Keratinocyte (primary cell): ENCODE results near the gene MYADML2. TPM values are rescaled to one million over a fixed set of nuclear protein-coding genes. Genes with fewer than 3 reads are reported as not detected.

Experiments used
- DNase-seq: peaks from one replicate; pipeline ENCODE4 v3.0.0-alpha.2; 2011; ENCODE audit warnings: low read depth, missing footprints, low spot score
- FAIRE-seq: peaks from 2 replicates; lab custom pipeline; 2011; peaks lifted over from hg19 to GRCh38; lab: Jason Lieb, UNC
- H2AFZ ChIP-seq: 2 replicates; pipeline ENCODE4 v1.6.0; 2012; ENCODE audit warnings: low read length, control low read depth, inconsistent platforms; ENCODE audit not compliant: control insufficient read depth
- H3K27ac ChIP-seq: 2 replicates; pipeline ENCODE4 v1.5.1; 2011; ENCODE audit warnings: low read length; ENCODE audit not compliant: control insufficient read depth, insufficient read depth
- H3K27me3 ChIP-seq: 3 replicates; pipeline ENCODE4 v1.6.0; 2011; ENCODE audit warnings: low read length; ENCODE audit not compliant: control insufficient read depth, insufficient read depth; ENCODE audit errors: extremely low read depth
- H3K36me3 ChIP-seq, 2 experiments: 2 replicates in 1 of 2; 3 replicates in 1 of 2; pipeline ENCODE4 v1.5.1; 2011; ENCODE audit warnings: low read length in 2 of 2, mild to moderate bottlenecking in 1 of 2; ENCODE audit not compliant: control insufficient read depth in 2 of 2, insufficient read depth in 2 of 2; ENCODE audit errors: extremely low read depth in 1 of 2
- H3K4me1 ChIP-seq: 3 replicates; pipeline ENCODE4 v1.5.1; 2011; ENCODE audit warnings: low read length; ENCODE audit not compliant: control insufficient read depth, insufficient read depth; ENCODE audit errors: extremely low read depth
- H3K4me2 ChIP-seq: 3 replicates; pipeline ENCODE4 v1.6.0; 2011; ENCODE audit warnings: low read depth, low read length; ENCODE audit not compliant: control insufficient read depth, insufficient read depth; ENCODE audit errors: extremely low read depth
- H3K4me3 ChIP-seq, 3 experiments: fragments of 200-600 bp in 1 of 3; sonication (generic) in 1 of 3; 2 replicates in 2 of 3; 3 replicates in 1 of 3; pipeline ENCODE4 v1.5.1; 2011 to 2016; ENCODE audit warnings: low read length in 3 of 3, mild to moderate bottlenecking in 3 of 3, control low read depth in 2 of 3, inconsistent platforms in 1 of 3, low read depth in 1 of 3, mixed read lengths in 1 of 3, mixed run types in 1 of 3, moderate library complexity in 1 of 3; ENCODE audit not compliant: control insufficient read depth in 2 of 3, insufficient read depth in 2 of 3; ENCODE audit errors: extremely low read depth in 1 of 3
- H3K79me2 ChIP-seq: 2 replicates; pipeline ENCODE4 v1.6.0; 2012; ENCODE audit warnings: low read length; ENCODE audit not compliant: control insufficient read depth, insufficient read depth
- H3K9ac ChIP-seq: 3 replicates; pipeline ENCODE4 v1.6.0; 2011; ENCODE audit warnings: low read length; ENCODE audit not compliant: control insufficient read depth, insufficient read depth; ENCODE audit errors: extremely low read depth
- H3K9me1 ChIP-seq: 3 replicates; pipeline ENCODE4 v1.6.0; 2011; ENCODE audit warnings: low read length; ENCODE audit not compliant: control insufficient read depth, insufficient read depth; ENCODE audit errors: extremely low read depth
- H3K9me3 ChIP-seq: 2 replicates; pipeline ENCODE4 v1.5.1; 2012; ENCODE audit warnings: low read depth, low read length; ENCODE audit not compliant: control insufficient read depth
- H4K20me1 ChIP-seq: 3 replicates; pipeline ENCODE4 v1.6.0; 2011; ENCODE audit warnings: low read length; ENCODE audit not compliant: control insufficient read depth, insufficient read depth; ENCODE audit errors: extremely low read depth
- CTCF ChIP-seq, 3 experiments: IDR thresholded peaks in 1 of 3; conservative IDR thresholded peaks in 1 of 3; optimal IDR thresholded peaks in 1 of 3; 2 replicates in 2 of 3; 3 replicates in 1 of 3; pipeline versions ENCODE3 to v1.5.1; 2011; ENCODE audit warnings: low read length in 3 of 3, mild to moderate bottlenecking in 3 of 3, moderate library complexity in 2 of 3, control low read depth in 1 of 3, inconsistent platforms in 1 of 3; ENCODE audit not compliant: insufficient read depth in 2 of 3; ENCODE audit errors: extremely low read depth in 1 of 3
- EZH2 ChIP-seq: IDR thresholded peaks from one replicate; pipeline ENCODE4 v1.6.1; 2012; ENCODE audit warnings: inconsistent platforms, mild to moderate bottlenecking, low read length, moderate library complexity
- dilution Hi-C: fragments of 300-500 bp; cut with MboI; formaldehyde crosslinking; loops from one replicate; pipeline ENCODE4 v1.7.0; 2020; ENCODE audit warnings: low sequenced_read_pairs; ENCODE audit not compliant: extremely low pct_ligation_motif_present
- polyA plus RNA-seq, 5 experiments: library from polyadenylated mRNA; depleted of rRNA in 3 of 5; stranded (reverse) in 3 of 5; stranded (forward) in 1 of 5; unstranded in 1 of 5; fragments of >200 nt; gene quantifications; 1 replicate in 1 of 5; 2 replicates in 3 of 5; 3 replicates in 1 of 5; pipeline versions ENCODE4 v1.2.1 to v1.2.3, GENCODE V29; 2011 to 2012; ENCODE audit warnings: missing spikeins in 2 of 5, low read depth in 1 of 5, low replicate concordance in 1 of 5

The MYADML2 gene
- polyA plus RNA-seq, 1 donor (not counting 4 experiments of a cell fraction or from before 2014, with no cell fraction given): not detected

- H3K4me1 ChIP-seq: peaks cover 25% of the 10 kb centered on the region
- dilution Hi-C loops: no loop called here
- no peak overlapping the region for H3K27ac ChIP-seq
- H3K9me1 ChIP-seq: no peaks in the 10 kb centered on the region
- TF ChIP-seq CTCF (optimal IDR thresholded peaks at IDR 0.05 in 1 of 3, IDR thresholded peaks at IDR 0.05 in 1 of 3, conservative IDR thresholded peaks at IDR 0.05 in 1 of 3; ENCODE audit: extremely low read depth in 1 of 3, insufficient read depth in 2 of 3, low read length in 3 of 3) (no peak), EZH2 (no peak)
- H3K36me3 ChIP-seq: peaks cover 25 to 46% of the 10 kb centered on the region in 2 experiments
- DNase-seq: no peak
- no peak overlapping the region for H3K4me2 ChIP-seq
- no peaks in the 10 kb centered on the region for H3K27me3 ChIP-seq
- H3K79me2 ChIP-seq: no peaks in the 10 kb centered on the region
- peaks cover 14% of the 10 kb centered on the region for H4K20me1 ChIP-seq
- no peak overlapping the region for H3K9ac ChIP-seq
- H3K4me3 ChIP-seq: no peak overlapping the region
- H2AFZ ChIP-seq: no peak overlapping the region
- FAIRE-seq: no peak
- H3K9me3 ChIP-seq: no peaks in the 10 kb centered on the region
Observed at GRCh38 chr17:81903415-81903831, 43.6 kb downstream of the MYADML2 start.

- DNase-seq (no peak), FAIRE-seq (no peak)
- no peak overlapping the region for H2AFZ ChIP-seq
- no peaks in the 10 kb centered on the region for H3K9me3 ChIP-seq
- no peaks in the 10 kb centered on the region for H3K79me2 ChIP-seq
- no peaks in the 10 kb centered on the region for H3K9me1 ChIP-seq
- dilution Hi-C loops: no loop called here
- H4K20me1 ChIP-seq: peaks cover 14% of the 10 kb centered on the region
- TF ChIP-seq EZH2 (no peak), CTCF (optimal IDR thresholded peaks at IDR 0.05 in 1 of 3, IDR thresholded peaks at IDR 0.05 in 1 of 3, conservative IDR thresholded peaks at IDR 0.05 in 1 of 3; ENCODE audit: extremely low read depth in 1 of 3, insufficient read depth in 2 of 3, low read length in 3 of 3) (no peak)
- no peaks in the 10 kb centered on the region for H3K27me3 ChIP-seq
- H3K4me2 ChIP-seq: peak overlapping the region; percentile 37
- H3K4me3 ChIP-seq: no peak overlapping the region
- H3K36me3 ChIP-seq: peaks cover 19 to 43% of the 10 kb centered on the region in 2 experiments
- H3K4me1 ChIP-seq: peaks cover 31% of the 10 kb centered on the region
- H3K9ac ChIP-seq: no peak overlapping the region
- H3K27ac ChIP-seq: no peak overlapping the region
Observed at GRCh38 chr17:81902653-81903414, 44.2 kb downstream of the MYADML2 start.
